DND-41 (cell line): ENCODE data around the gene RIN1.
A peak's percentile ranks its signal among the peaks of the same experiment; 100 is the strongest.
"Not testable (repeated sequence)": the region's sequence is repeated elsewhere in the genome, so short reads cannot be mapped to it uniquely, and the experiment has no call there.

Experiments used
- ATAC-seq: fragments of 200-7000 bp; cut with Tn5 transposase; 3 replicates; pipeline ENCODE4 v1.9.1; 2021; ENCODE audit warnings: low read depth; ENCODE audit not compliant: insufficient read depth
- DNase-seq: peaks from one replicate; pipeline ENCODE4 v3.0.0-alpha.2; 2020
- H2AFZ ChIP-seq: 2 replicates; pipeline ENCODE4 v1.6.0; 2012; ENCODE audit warnings: low read depth, low read length
- H3K27ac ChIP-seq: 2 replicates; pipeline ENCODE4 v1.5.1; 2012; ENCODE audit warnings: low read length, inconsistent platforms
- H3K27me3 ChIP-seq: fragments of 200-600 bp; sonication (generic); 2 replicates; pipeline ENCODE4 v1.6.0; 2012; ENCODE audit warnings: low read length, mild to moderate bottlenecking, inconsistent platforms; ENCODE audit not compliant: insufficient read depth, poor library complexity
- H3K36me3 ChIP-seq: 2 replicates; pipeline ENCODE4 v1.5.1; 2012; ENCODE audit warnings: low read length, inconsistent platforms; ENCODE audit not compliant: insufficient read depth
- H3K4me1 ChIP-seq: 2 replicates; pipeline ENCODE4 v1.5.1; 2012; ENCODE audit warnings: mild to moderate bottlenecking, low read length; ENCODE audit not compliant: insufficient read depth
- H3K4me2 ChIP-seq: 2 replicates; pipeline ENCODE4 v1.6.0; 2012; ENCODE audit warnings: mild to moderate bottlenecking, moderate library complexity, low read length, inconsistent platforms; ENCODE audit not compliant: insufficient read depth
- H3K4me3 ChIP-seq, 2 experiments: fragments of 200-600 bp in 1 of 2; shearing (Covaris generic) in 1 of 2; 2 replicates each; pipeline ENCODE4 v1.5.1; 2012 to 2016; ENCODE audit warnings: inconsistent platforms in 2 of 2, low read length in 2 of 2, mild to moderate bottlenecking in 2 of 2, low read depth in 1 of 2, moderate library complexity in 1 of 2
- H3K79me2 ChIP-seq: 2 replicates; pipeline ENCODE4 v1.6.0; 2012; ENCODE audit warnings: low read length, inconsistent platforms; ENCODE audit not compliant: insufficient read depth
- H3K9ac ChIP-seq: 2 replicates; pipeline ENCODE4 v1.6.0; 2012; ENCODE audit warnings: low read depth, mild to moderate bottlenecking, inconsistent platforms, low read length, moderate library complexity
- H3K9me3 ChIP-seq: 2 replicates; pipeline ENCODE4 v1.5.1; 2012; ENCODE audit warnings: low read length, moderate library complexity, mild to moderate bottlenecking, inconsistent platforms; ENCODE audit not compliant: insufficient read depth, severe bottlenecking
- H4K20me1 ChIP-seq: 2 replicates; pipeline ENCODE4 v1.6.0; 2012; ENCODE audit warnings: low read length; ENCODE audit not compliant: insufficient read depth
- EZH2 ChIP-seq: IDR thresholded peaks from 3 replicates; pipeline ENCODE4 v1.6.1; 2012; ENCODE audit warnings: borderline replicate concordance, low read depth, mild to moderate bottlenecking, moderate library complexity, low read length, inconsistent platforms; ENCODE audit not compliant: severe bottlenecking
- TF ChIP-seq, protein P1 (sequence below): IDR thresholded peaks from 2 replicates; pipeline ENCODE4 v1.5.1; 2012; ENCODE audit warnings: borderline replicate concordance, low read length, moderate library complexity, mild to moderate bottlenecking; ENCODE audit not compliant: poor library complexity, severe bottlenecking; ENCODE audit errors: extremely low read depth

RIN1 gene

DNA sequence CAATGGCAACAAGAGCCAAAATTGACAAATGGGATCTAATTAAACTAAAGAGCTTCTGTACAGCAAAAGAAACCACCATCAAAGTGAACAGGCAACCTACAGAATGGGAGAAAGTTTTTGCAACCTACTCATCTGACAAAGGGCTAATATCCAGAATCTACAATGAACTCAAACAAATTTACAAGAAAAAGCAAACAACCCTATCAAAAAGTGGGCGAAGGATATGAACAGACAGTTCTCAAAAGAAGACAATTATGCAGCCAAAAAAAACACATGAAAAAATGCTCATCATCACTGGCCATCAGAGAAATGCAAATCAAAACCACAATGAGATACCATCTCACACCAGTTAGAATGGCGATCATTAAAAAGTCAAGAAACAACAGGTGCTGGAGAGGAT is 15.9 kb downstream of the RIN1 start:
- not testable (repeated sequence) for H3K4me2 ChIP-seq, ATAC-seq, H4K20me1 ChIP-seq, H3K36me3 ChIP-seq, H2AFZ ChIP-seq, DNase-seq, H3K27me3 ChIP-seq, H3K9ac ChIP-seq, H3K27ac ChIP-seq, H3K4me3 ChIP-seq, H3K79me2 ChIP-seq, H3K9me3 ChIP-seq
- peaks cover 37% of the 10 kb centered on the region for H3K4me1 ChIP-seq

DNA sequence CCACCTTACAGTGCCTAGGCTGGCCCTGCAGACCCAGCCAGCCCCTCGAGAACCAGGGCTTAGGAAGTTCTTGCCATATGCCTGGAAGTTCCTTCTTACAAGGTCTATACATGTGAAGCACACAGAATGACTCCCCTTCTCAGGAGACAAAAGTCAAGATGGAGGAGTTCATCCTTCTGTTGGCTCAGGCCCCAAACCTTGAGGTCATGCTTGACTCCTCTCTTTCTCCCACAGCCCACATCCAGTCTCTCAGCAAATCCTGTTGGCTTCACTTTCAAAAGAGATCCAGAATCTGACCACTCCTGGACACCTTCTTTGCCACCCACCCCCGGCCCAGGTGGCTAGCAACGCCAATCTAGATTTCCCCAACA is 17.6 kb downstream of the RIN1 start:
- Histone ChIP-seq H3K9ac (peak overlapping the region; percentile 47), H3K36me3 (no peaks in the 10 kb centered on the region), H2AFZ (peak overlapping the region; percentile 9), H3K79me2 (no peaks in the 10 kb centered on the region), H3K4me2 (peak overlapping the region; percentile 53), H3K4me1 (peaks cover 38% of the 10 kb centered on the region), H3K27ac (peak overlapping the region; percentile 99), H3K27me3 (no peaks in the 10 kb centered on the region), H4K20me1 (0 out of 2 replicates have a peak, but pooled peaks cover 2% of the 10 kb centered on the region), H3K4me3 (peak overlapping the region in 1 of 2 experiments; percentile 41; a peak in 1 of 4 replicates), H3K9me3 (no peaks in the 10 kb centered on the region)
- ATAC-seq, result no peak
- no peak for DNase-seq
- no peak for TF ChIP-seq EZH2
- TF ChIP-seq, protein P1, sequence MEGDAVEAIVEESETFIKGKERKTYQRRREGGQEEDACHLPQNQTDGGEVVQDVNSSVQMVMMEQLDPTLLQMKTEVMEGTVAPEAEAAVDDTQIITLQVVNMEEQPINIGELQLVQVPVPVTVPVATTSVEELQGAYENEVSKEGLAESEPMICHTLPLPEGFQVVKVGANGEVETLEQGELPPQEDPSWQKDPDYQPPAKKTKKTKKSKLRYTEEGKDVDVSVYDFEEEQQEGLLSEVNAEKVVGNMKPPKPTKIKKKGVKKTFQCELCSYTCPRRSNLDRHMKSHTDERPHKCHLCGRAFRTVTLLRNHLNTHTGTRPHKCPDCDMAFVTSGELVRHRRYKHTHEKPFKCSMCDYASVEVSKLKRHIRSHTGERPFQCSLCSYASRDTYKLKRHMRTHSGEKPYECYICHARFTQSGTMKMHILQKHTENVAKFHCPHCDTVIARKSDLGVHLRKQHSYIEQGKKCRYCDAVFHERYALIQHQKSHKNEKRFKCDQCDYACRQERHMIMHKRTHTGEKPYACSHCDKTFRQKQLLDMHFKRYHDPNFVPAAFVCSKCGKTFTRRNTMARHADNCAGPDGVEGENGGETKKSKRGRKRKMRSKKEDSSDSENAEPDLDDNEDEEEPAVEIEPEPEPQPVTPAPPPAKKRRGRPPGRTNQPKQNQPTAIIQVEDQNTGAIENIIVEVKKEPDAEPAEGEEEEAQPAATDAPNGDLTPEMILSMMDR, result no peak

GRCh38 chr11:66317723-66318599 is 18.3 kb downstream of the RIN1 start:
- Histone ChIP-seq H3K9me3 (no peaks in the 10 kb centered on the region), H2AFZ (peak overlapping the region; percentile 44), H3K4me2 (peak overlapping the region; percentile 53), H3K27me3 (no peaks in the 10 kb centered on the region), H3K79me2 (no peaks in the 10 kb centered on the region), H3K9ac (peak overlapping the region; percentile 47), H3K36me3 (no peaks in the 10 kb centered on the region), H4K20me1 (0 out of 2 replicates have a peak, but pooled peaks cover 2% of the 10 kb centered on the region), H3K4me3 (peak overlapping the region in 1 of 2 experiments; percentile 41; a peak in 2 of 4 replicates), H3K27ac (peak overlapping the region; percentile 99), H3K4me1 (peaks cover 45% of the 10 kb centered on the region)
- TF ChIP-seq EZH2, result no peak
- TF ChIP-seq, protein P1, result no peak
- peak; percentile 88 for ATAC-seq
- peak; percentile 94 for DNase-seq

GRCh38 chr11:66317322-66317722 is 18.9 kb downstream of the RIN1 start:
- peak; percentile 3; the same call in 1 of the 3 replicates for ATAC-seq
- peak overlapping the region; percentile 44; the same call in 1 of the 2 replicates for H2AFZ ChIP-seq
- peak overlapping the region in 1 of 2 experiments; percentile 33; a peak in 1 of 4 replicates for H3K4me3 ChIP-seq

More at GRCh38 chr11:66317322-66317722, 18.9 kb downstream of the RIN1 start:
- no peaks in the 10 kb centered on the region for H3K9me3 ChIP-seq
- H3K9ac ChIP-seq, result peak overlapping the region; percentile 47
- no peaks in the 10 kb centered on the region for H3K36me3 ChIP-seq
- H4K20me1 ChIP-seq, result 0 out of 2 replicates have a peak, but pooled peaks cover 2% of the 10 kb centered on the region
- no peaks in the 10 kb centered on the region for H3K27me3 ChIP-seq
- TF ChIP-seq, protein P1, result no peak
- no peak for TF ChIP-seq EZH2
- H3K4me1 ChIP-seq, result peaks cover 49% of the 10 kb centered on the region
- peak; percentile 59 for DNase-seq
- peak overlapping the region; percentile 53 for H3K4me2 ChIP-seq
- no peaks in the 10 kb centered on the region for H3K79me2 ChIP-seq
- H3K27ac ChIP-seq, result peak overlapping the region; percentile 99
